Tibial artery (tissue), 4 donors: ENCODE results near the gene GPR27.

Experiments
- DNase-seq, 2 donors: peaks; one replicate each; pipeline ENCODE4 v3.0.0-alpha.2; 2019
- H3K27ac ChIP-seq, 2 donors: fragments of 200-600 bp; sonication (generic) in 1 of 2; 1 replicate in 1 of 2; 2 replicates in 1 of 2; pipeline ENCODE4 v1.5.1; 2018 to 2019; ENCODE audit warnings: mild to moderate bottlenecking in 1 of 2
- H3K27me3 ChIP-seq, 2 donors: fragments of 200-600 bp; sonication (generic) in 1 of 2; one replicate each; pipeline versions ENCODE4 v1.5.1 to v1.6.0; 2016 to 2019
- H3K36me3 ChIP-seq, 3 donors: fragments of 200-600 bp; sonication (generic) in 2 of 3; one replicate each; pipeline ENCODE4 v1.5.1; 2016 to 2019; ENCODE audit warnings: mild to moderate bottlenecking in 2 of 3
- H3K4me1 ChIP-seq, 4 donors: fragments of 200-600 bp; sonication (generic) in 2 of 4; 1 replicate in 3 of 4; 2 replicates in 1 of 4; pipeline ENCODE4 v1.5.1; 2016 to 2019
- H3K4me3 ChIP-seq, 2 donors: fragments of 200-600 bp; sonication (generic) in 1 of 2; 1 replicate in 1 of 2; 2 replicates in 1 of 2; pipeline ENCODE4 v1.5.1; 2018 to 2019; ENCODE audit warnings: mild to moderate bottlenecking in 2 of 2
- H3K9me3 ChIP-seq, 3 donors: fragments of 200-600 bp; sonication (generic) in 1 of 3; one replicate each; pipeline ENCODE4 v1.5.1; 2016 to 2019
- intact Hi-C: fragments of 100-400 bp; cut with DNase I; formaldehyde crosslinking; loops from one replicate; pipeline ENCODE4 v1.15.0; 2023; ENCODE audit warnings: low total_unique reads
- TF ChIP-seq, protein P1 (sequence below), 2 experiments: fragments of 200-600 bp in 1 of 2; fragments of 450-650 bp in 1 of 2; IDR thresholded peaks; one replicate each; pipeline ENCODE4 v1.5.1; 2017 to 2019; ENCODE audit warnings: antibody characterized with exemption in 2 of 2, mild to moderate bottlenecking in 1 of 2, moderate library complexity in 1 of 2

Gene GPR27

DNA sequence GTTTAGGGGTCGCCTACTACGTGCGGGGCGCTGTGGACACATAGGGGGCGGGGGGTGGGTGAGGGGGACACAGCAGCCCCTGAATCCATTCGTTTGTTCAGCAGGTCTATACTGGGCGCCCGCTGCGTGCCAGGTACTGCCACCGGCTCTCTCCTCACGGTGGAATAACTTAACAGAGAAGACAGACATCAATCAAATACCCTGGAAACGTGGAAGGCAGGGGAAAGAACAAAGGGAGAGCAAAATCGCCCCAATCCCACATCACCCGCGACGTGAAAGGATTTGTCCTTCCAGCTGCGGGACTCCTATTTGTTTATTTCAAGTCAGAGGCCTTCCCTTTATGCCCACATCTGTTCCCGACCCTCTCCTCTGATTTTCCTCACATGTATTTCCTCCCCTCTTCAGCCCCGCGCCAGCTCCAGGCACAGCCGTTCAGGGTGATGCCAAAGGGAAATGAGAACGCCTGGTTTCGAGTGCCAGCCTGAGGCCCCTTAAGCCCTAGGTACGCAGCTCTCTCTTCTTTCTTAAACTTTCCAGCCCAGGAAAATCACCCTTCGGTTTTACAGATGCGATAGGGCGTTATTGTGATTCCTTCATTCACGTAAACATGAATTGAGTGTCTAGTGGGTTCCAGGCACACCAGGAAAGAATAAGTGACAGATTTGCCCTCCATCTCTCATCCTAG is 32.0 kb downstream of the GPR27 start:
- peaks cover 2 to 73% of the 10 kb centered on the region in 2 donors for H3K27me3 ChIP-seq
- DNase-seq: no peak
- peak overlapping the region; percentile 18 to 44 for H3K4me3 ChIP-seq
- H3K9me3 ChIP-seq: no peaks in the 10 kb centered on the region
- intact Hi-C loops: no loop called here
- no peak overlapping the region for H3K27ac ChIP-seq
- H3K36me3 ChIP-seq: no peaks in the 10 kb centered on the region
- H3K4me1 ChIP-seq: peaks cover 0 to 20% (median 14%) of the 10 kb centered on the region in 4 donors
- TF ChIP-seq, protein P1, sequence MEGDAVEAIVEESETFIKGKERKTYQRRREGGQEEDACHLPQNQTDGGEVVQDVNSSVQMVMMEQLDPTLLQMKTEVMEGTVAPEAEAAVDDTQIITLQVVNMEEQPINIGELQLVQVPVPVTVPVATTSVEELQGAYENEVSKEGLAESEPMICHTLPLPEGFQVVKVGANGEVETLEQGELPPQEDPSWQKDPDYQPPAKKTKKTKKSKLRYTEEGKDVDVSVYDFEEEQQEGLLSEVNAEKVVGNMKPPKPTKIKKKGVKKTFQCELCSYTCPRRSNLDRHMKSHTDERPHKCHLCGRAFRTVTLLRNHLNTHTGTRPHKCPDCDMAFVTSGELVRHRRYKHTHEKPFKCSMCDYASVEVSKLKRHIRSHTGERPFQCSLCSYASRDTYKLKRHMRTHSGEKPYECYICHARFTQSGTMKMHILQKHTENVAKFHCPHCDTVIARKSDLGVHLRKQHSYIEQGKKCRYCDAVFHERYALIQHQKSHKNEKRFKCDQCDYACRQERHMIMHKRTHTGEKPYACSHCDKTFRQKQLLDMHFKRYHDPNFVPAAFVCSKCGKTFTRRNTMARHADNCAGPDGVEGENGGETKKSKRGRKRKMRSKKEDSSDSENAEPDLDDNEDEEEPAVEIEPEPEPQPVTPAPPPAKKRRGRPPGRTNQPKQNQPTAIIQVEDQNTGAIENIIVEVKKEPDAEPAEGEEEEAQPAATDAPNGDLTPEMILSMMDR (IDR thresholded peaks at IDR 0.05): no peak

DNA sequence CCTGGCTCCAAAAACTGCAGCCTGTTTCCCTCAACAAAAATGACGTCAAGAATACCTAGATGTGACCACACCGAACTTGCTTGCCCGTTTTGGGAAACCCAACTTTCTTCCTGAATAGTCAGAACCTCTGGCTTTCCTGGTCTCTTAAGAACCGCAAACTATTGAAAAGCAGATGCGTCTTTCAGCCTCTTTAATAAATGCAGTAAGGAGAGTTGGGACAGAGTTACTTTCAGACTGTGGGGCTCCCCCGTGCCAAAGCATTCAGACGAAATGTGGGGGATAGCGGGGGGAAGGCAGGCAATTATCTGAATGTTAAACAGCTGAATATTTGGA is 32.5 kb downstream of the GPR27 start:
- intact Hi-C loops: no loop called here

DNA sequence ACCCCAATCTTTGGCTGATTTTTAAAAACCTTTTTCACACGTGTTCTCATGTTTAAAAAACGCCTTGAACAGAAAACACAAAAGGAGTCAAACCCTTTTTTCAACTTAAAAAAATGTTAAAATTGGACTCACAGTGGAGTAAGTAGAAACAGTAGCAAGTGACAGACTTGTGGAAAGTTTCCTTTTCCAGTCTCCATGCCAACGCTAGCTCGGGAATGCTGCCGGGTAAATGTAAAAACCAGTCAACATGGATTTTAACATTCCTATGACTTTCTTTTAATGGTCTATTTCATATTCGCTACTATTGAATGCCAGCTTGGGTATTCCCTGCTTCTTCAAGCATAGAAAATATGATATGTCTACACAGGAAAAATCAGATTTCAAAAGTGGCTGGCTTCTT is 32.9 kb downstream of the GPR27 start:
- H3K27ac ChIP-seq: no peak overlapping the region
- peaks cover 2 to 70% of the 10 kb centered on the region in 2 donors for H3K27me3 ChIP-seq
- no peak for DNase-seq

More for the DNA sequence above, 32.5 kb downstream of the GPR27 start:
- H3K36me3 ChIP-seq: no peaks in the 10 kb centered on the region
- TF ChIP-seq, protein P1 (IDR thresholded peaks at IDR 0.05): no peak
- peaks cover 2 to 73% of the 10 kb centered on the region in 2 donors for H3K27me3 ChIP-seq
- no peak for DNase-seq
- H3K4me3 ChIP-seq: no peak overlapping the region
- H3K9me3 ChIP-seq: no peaks in the 10 kb centered on the region
- peaks cover 0 to 20% (median 14%) of the 10 kb centered on the region in 4 donors for H3K4me1 ChIP-seq
- no peak overlapping the region for H3K27ac ChIP-seq

DNA sequence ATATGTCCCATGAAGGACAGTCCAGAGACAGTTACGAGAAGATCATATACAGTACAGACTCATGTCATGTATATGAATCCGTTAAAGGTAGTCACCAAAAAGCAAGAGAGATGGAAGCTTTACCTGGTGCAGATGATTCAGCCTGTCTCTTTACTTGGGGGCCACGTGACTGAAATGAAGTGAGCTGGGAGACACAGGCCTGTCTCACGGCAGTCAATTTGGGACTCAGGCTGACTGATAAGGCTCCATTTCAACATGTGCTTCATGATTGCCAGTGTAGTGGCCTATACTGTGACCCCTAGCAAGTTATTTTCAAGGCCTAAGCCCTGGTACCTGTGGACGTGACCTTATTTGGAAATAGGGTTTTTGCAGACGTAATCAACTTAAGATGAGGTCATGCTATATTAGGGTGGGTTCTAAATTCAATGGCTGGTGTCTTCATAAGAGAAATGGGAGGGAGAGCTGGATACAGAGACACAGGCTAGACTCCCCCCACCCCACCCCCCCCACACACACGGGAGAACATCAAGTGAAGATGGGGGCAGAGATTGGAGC is 34.3 kb downstream of the GPR27 start:
- peaks cover 2 to 61% of the 10 kb centered on the region in 2 donors for H3K27me3 ChIP-seq

More for the DNA sequence above, 32.9 kb downstream of the GPR27 start:
- Histone ChIP-seq H3K4me3 (no peak overlapping the region), H3K36me3 (no peaks in the 10 kb centered on the region), H3K4me1 (peaks cover 0 to 20% (median 14%) of the 10 kb centered on the region in 4 donors), H3K9me3 (no peaks in the 10 kb centered on the region)
- TF ChIP-seq, protein P1 (IDR thresholded peaks at IDR 0.05): no peak
- intact Hi-C loops: no loop called here

DNA sequence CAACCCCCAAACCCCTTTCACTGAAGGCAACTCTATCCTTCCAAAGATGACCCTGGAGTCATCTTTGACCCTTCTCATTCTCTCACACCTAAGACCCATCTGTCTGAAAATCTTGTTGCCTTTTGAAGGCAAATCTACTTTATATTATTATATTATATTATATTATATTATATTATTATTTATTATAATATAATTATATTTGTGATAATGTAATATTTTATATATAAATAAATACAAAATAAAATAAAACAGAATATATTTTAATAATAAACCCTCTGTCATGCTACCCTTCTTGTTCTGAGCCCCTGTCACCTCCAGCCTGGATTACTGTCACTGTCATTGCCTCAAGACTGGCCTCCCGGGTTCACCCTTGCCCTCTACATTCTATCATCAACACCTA is 36.3 kb downstream of the GPR27 start:
- no peaks in the 10 kb centered on the region for H3K36me3 ChIP-seq
- H3K4me3 ChIP-seq: no peak overlapping the region
- no peak for DNase-seq
- peaks cover 0 to 9% (median 7%) of the 10 kb centered on the region in 4 donors for H3K4me1 ChIP-seq
- no peak overlapping the region for H3K27ac ChIP-seq
- intact Hi-C loops: no loop called here
- H3K9me3 ChIP-seq: no peaks in the 10 kb centered on the region
- H3K27me3 ChIP-seq: peaks cover 0 to 41% of the 10 kb centered on the region in 2 donors
- TF ChIP-seq, protein P1 (IDR thresholded peaks at IDR 0.05): no peak

More for the DNA sequence above, 34.3 kb downstream of the GPR27 start:
- no peaks in the 10 kb centered on the region for H3K36me3 ChIP-seq
- TF ChIP-seq, protein P1 (IDR thresholded peaks at IDR 0.05): no peak
- peaks cover 0 to 20% (median 14%) of the 10 kb centered on the region in 4 donors for H3K4me1 ChIP-seq
- no peak for DNase-seq
- H3K4me3 ChIP-seq: no peak overlapping the region
- no peaks in the 10 kb centered on the region for H3K9me3 ChIP-seq
- intact Hi-C loops: no loop called here
- no peak overlapping the region for H3K27ac ChIP-seq
